GM12874 (cell line): ENCODE data around the gene PLCB4.

ENCODE experiments used
- TF ChIP-seq, protein P1 (sequence below): IDR thresholded peaks from 2 replicates; pipeline ENCODE4 v1.5.1; 2011; ENCODE audit warnings: low read depth, mild to moderate bottlenecking, control low read depth, low read length, moderate library complexity; ENCODE audit not compliant: insufficient read depth

Gene PLCB4

DNA sequence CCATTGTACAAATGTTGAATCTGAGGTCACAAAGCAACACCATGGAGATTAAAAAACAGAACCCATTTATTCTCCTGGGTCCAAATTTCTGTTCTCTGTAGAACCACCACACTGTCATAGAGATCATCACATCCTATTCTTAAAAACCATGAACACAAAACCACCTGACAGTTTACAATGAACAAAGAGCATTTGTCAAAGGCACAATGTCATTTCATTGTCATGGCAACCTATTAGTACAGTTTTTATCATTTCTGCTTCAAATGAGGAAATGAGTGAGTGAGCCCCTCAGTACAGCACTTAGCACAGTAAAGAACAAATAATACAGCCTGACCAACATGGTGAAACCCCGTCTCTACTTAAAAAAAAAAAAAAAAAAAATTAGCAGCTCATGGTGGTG is 422.4 kb downstream of the PLCB4 start:
- TF ChIP-seq, protein P1, sequence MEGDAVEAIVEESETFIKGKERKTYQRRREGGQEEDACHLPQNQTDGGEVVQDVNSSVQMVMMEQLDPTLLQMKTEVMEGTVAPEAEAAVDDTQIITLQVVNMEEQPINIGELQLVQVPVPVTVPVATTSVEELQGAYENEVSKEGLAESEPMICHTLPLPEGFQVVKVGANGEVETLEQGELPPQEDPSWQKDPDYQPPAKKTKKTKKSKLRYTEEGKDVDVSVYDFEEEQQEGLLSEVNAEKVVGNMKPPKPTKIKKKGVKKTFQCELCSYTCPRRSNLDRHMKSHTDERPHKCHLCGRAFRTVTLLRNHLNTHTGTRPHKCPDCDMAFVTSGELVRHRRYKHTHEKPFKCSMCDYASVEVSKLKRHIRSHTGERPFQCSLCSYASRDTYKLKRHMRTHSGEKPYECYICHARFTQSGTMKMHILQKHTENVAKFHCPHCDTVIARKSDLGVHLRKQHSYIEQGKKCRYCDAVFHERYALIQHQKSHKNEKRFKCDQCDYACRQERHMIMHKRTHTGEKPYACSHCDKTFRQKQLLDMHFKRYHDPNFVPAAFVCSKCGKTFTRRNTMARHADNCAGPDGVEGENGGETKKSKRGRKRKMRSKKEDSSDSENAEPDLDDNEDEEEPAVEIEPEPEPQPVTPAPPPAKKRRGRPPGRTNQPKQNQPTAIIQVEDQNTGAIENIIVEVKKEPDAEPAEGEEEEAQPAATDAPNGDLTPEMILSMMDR = no peak

DNA sequence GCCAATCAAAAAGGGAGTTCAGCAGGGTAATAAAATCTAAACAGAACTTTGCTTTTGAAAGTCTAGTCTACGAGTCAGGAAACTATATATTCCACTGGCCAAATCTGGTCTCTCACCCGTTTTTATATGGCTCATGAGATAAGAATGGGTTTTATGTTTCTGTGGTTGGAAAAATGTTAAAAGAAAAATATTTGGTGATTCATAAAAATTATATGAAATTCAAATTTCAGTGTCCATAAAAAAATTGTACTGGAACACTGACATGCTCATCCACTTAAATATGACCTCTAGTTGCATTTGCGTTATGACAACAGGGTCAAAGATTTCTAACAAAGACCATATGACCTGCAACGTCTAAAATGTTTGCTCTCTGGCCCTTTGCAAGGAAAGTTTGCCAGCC is 423.2 kb downstream of the PLCB4 start:
- TF ChIP-seq, protein P1 = no peak

DNA sequence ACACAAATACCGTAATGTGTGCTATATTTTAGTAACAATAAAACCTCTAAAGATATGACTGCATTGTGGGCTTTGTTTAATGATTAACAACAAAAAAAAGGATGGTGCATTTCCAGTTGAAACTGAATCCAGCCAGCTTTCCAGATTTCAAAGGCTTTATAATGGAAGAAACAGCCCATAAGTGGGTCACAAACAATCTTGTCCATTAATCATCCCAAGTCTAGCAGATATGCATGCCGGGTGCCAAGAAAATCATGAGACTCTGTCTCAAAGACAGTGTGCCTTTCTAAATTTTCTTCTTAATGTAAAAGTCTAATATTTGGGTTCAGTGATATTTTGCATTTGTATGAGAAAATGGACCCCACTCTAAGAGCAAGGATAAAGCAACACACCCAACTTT is 424.9 kb downstream of the PLCB4 start:
- TF ChIP-seq, protein P1 = no peak

DNA sequence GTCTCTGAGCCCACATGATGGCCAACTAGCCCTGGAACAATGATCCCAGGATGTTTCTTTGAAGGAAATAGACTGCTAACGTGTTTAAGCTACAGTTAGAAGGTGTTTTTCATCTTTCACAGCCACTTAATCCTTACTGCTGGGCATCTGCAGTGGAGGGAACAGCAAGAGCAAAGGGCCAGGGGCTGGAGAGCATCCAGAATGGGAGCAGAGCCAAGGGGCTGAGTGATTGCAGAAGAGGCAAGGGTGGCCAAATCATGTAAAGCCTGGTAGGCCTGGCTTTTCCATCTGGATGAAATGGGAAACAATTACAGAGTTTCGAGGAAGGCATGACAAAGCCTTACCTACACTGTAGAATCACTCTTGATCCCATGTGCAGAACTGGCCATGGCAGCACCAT is 426.8 kb downstream of the PLCB4 start:
- TF ChIP-seq, protein P1 = no peak

DNA sequence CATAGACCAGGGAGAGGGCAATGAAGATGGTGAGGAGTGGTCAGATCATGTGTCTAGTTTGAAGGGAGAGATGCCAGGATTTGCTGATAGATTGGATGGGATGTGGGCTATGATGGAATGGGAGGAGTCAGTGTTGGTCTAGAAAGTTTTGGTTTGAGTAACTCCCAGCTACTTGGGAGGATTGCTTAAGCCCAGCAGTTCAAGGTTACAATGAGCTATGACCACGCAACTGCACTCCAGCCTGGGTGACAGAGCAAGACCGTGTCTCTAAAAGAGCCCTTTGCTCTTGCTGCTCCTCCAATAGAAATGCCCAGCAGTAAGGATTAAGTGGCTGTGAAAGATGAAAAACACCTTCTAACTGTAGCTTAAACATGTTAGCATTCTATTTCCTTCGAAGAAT is 427.3 kb downstream of the PLCB4 start:
- TF ChIP-seq, protein P1 = no peak

DNA sequence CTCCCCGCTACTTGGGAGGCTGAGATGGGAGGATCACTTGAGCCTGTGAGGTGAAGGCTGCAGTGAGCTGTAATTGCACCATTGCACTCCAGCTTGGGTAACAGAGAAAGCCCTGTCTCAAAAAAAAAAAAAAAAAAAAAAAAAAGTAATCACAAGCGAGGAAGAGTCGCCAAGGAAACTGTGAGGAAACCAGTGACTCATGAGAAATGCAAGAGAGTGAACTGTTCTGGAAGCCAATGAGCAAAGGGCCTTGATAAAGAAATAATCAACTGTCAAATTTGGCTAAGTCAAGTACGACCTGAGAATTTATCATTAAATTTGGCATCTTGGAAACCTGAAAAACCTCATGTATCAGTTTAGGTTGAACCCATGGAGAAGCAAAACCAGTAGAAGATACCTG is 429.4 kb downstream of the PLCB4 start:
- TF ChIP-seq, protein P1 = no peak

DNA sequence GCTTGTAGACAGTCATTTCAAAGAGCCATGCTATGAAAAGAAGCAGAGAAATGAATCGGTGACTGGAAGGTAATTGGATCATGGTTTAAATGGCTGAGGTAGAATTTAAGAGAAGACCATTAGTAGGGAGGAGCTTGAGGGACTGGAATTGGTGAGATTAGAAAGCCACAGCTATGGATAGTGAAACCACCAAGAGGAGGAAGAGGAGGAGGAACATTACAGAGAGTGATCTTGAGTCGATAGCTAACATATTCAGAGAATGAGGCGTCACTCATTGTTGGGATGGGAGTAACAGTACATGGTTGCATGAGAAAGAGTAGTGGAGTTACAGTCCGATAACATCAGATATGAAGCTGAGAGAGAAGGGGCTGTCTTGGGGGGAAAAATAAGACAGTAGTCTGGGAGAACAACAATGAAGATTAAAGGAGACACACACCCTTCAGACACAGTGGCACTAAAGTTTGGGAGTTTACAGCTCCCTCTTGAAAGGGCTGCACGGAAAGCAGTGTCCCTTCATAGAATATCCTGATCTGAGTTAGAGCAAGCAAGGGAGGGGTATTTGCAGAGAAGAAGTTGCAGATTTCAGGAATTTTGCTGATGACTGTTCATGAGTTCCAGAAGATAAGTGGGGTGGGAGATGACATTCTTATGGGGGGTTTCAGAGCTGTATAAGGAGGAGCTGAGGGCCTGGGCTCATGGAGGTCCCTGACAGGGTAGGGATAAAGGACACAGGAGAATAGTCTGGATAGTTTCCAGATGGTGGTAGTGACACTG is 430.4 kb downstream of the PLCB4 start:
- TF ChIP-seq, protein P1 = no peak
